PC-3 (cell line): Measurements from ENCODE around the gene MRTFA.

Source experiments
- EZH2 ChIP-seq: fragments of 300-600 bp; sonication (generic); IDR thresholded peaks from one replicate; pipeline ENCODE4 v1.6.1; 2017; ENCODE audit warnings: antibody characterized with exemption, mild to moderate bottlenecking, low read length; ENCODE audit not compliant: unreplicated experiment
- EZH2phosphoT487 ChIP-seq: fragments of 300-600 bp; sonication (generic); IDR thresholded peaks from 2 replicates; pipeline ENCODE4 v1.6.1; 2018; ENCODE audit warnings: mild to moderate bottlenecking, antibody characterized with exemption, low read length, borderline replicate concordance
- TF ChIP-seq, protein P1 (sequence below): fragments of 300-600 bp; sonication (generic); conservative IDR thresholded peaks from 2 replicates; pipeline ENCODE4 v1.5.1; 2017; ENCODE audit warnings: antibody characterized with exemption, low read depth, mild to moderate bottlenecking, low read length

DNA sequence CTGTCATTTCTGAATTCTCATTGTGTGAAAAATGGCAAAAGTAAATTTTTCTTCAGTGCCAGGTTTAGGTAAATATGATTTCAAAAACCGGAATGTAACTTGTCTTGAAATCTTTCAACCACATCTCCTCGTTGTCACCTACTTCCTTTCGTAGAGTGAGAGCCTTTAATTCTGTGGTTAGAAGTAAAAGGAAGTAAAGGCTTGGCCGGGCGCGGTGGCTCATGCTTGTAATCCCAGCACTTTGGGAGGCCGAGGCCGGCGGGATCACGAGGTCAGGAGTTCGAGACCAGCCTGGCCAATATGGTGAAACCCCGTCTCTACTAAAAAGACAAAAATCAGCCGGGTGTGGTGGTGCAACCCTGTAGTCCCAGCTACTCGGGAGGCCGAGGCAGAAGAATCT is 236.4 kb downstream of the MRTFA start:
- TF ChIP-seq, protein P1, sequence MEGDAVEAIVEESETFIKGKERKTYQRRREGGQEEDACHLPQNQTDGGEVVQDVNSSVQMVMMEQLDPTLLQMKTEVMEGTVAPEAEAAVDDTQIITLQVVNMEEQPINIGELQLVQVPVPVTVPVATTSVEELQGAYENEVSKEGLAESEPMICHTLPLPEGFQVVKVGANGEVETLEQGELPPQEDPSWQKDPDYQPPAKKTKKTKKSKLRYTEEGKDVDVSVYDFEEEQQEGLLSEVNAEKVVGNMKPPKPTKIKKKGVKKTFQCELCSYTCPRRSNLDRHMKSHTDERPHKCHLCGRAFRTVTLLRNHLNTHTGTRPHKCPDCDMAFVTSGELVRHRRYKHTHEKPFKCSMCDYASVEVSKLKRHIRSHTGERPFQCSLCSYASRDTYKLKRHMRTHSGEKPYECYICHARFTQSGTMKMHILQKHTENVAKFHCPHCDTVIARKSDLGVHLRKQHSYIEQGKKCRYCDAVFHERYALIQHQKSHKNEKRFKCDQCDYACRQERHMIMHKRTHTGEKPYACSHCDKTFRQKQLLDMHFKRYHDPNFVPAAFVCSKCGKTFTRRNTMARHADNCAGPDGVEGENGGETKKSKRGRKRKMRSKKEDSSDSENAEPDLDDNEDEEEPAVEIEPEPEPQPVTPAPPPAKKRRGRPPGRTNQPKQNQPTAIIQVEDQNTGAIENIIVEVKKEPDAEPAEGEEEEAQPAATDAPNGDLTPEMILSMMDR: no peak
- TF ChIP-seq EZH2 (no peak), EZH2phosphoT487 (no peak)
